Thoracic aorta (tissue), 2 donors: ENCODE measurements around the gene MCM9. TPM values are rescaled to one million over a fixed set of nuclear protein-coding genes. Genes with fewer than 3 reads are reported as not detected.

ENCODE experiments used
- ATAC-seq: fragments of 150-250 bp; one replicate; pipeline ENCODE4 v1.8.0; 2017; ENCODE audit warnings: low read depth; ENCODE audit not compliant: insufficient number of reproducible peaks, low FRiP score
- DNase-seq: peaks from one replicate; pipeline ENCODE4 v3.0.0-alpha.2; 2020; ENCODE audit warnings: low spot score
- H3K27ac ChIP-seq, 2 donors: fragments of 200-600 bp; sonication (generic); 1 replicate in 1 of 2; 2 replicates in 1 of 2; pipeline ENCODE4 v1.5.1; 2016; ENCODE audit warnings: mild to moderate bottlenecking in 2 of 2, moderate library complexity in 2 of 2
- H3K27me3 ChIP-seq: fragments of 200-600 bp; sonication (generic); replicated peaks from 2 replicates; pipeline ENCODE4 v1.6.0; 2016; ENCODE audit warnings: mild to moderate bottlenecking; ENCODE audit not compliant: insufficient read depth
- H3K36me3 ChIP-seq: fragments of 200-600 bp; sonication (generic); one replicate; pipeline ENCODE4 v1.5.1; 2016
- H3K4me1 ChIP-seq, 2 donors: fragments of 200-600 bp; sonication (generic); 1 replicate in 1 of 2; 2 replicates in 1 of 2; pipeline versions ENCODE4 v1.5.1 to v1.6.0; 2016; ENCODE audit warnings: low read depth in 2 of 2, mild to moderate bottlenecking in 1 of 2; ENCODE audit not compliant: control insufficient read depth in 1 of 2
- H3K4me3 ChIP-seq: fragments of 200-600 bp; sonication (generic); 2 replicates; pipeline ENCODE4 v1.5.1; 2016; ENCODE audit warnings: mild to moderate bottlenecking
- H3K9me3 ChIP-seq: fragments of 200-600 bp; sonication (generic); 2 replicates; pipeline ENCODE4 v1.5.1; 2016
- CTCF ChIP-seq: fragments of 200-600 bp; sonication (generic); IDR thresholded peaks from one replicate; pipeline ENCODE4 v1.5.1; 2019; ENCODE audit warnings: antibody characterized with exemption
- total RNA-seq, 2 donors: library from RNA; depleted of rRNA; stranded (reverse); fragments of >200 nt; gene quantifications; one replicate each; pipeline versions ENCODE4 v1.1.0 to v1.2.3, GENCODE V29; 2016

Gene MCM9
- total RNA-seq, 2 donors from 2014 or later: 14.1 to 22.2 TPM

- H3K4me1 ChIP-seq: no peaks in the 10 kb centered on the region
- DNase-seq (no peak), ATAC-seq (no peak)
- H3K4me3 ChIP-seq: no peak overlapping the region
- no peaks in the 10 kb centered on the region for H3K36me3 ChIP-seq
- no peak overlapping the region for H3K27ac ChIP-seq
- TF ChIP-seq CTCF: no peak
- H3K9me3 ChIP-seq: no peaks in the 10 kb centered on the region
- no peaks in the 10 kb centered on the region for H3K27me3 ChIP-seq
Observed at GRCh38 chr6:118965843-118966370, 30.9 kb upstream of the MCM9 start.

GRCh38 chr6:118965371-118965770, 30.4 kb upstream of the MCM9 start:
- no peak for DNase-seq
- ATAC-seq: no peak
- Histone ChIP-seq H3K4me3 (no peak overlapping the region), H3K27me3 (no peaks in the 10 kb centered on the region), H3K4me1 (no peaks in the 10 kb centered on the region), H3K9me3 (no peaks in the 10 kb centered on the region), H3K27ac (no peak overlapping the region), H3K36me3 (no peaks in the 10 kb centered on the region)
- no peak for TF ChIP-seq CTCF

DNA sequence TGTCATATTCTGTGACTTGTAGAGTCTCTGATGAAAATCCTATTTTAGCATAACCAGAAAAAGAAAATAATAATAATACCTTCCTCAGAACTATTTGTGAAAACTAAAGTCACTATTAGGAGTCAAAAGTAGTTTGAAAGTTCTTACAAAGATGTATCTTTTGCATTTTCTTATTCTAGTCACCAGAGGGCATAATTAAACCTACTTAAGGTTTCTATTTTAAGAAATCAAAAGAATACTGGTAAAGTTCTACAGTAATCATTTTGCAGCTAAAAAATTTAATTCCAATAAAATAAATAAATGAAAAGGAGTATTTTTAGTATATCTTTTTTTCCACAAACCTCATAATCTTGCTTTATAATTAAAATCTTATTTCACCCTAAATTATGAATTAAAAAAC, 28.0 kb upstream of the MCM9 start:
- no peak for TF ChIP-seq CTCF
- DNase-seq (no peak), ATAC-seq (no peak)
- H3K4me3 ChIP-seq: no peak overlapping the region
- H3K9me3 ChIP-seq: no peaks in the 10 kb centered on the region
- no peak overlapping the region for H3K27ac ChIP-seq
- H3K4me1 ChIP-seq: no peaks in the 10 kb centered on the region
- no peaks in the 10 kb centered on the region for H3K36me3 ChIP-seq
- H3K27me3 ChIP-seq: no peaks in the 10 kb centered on the region

DNA sequence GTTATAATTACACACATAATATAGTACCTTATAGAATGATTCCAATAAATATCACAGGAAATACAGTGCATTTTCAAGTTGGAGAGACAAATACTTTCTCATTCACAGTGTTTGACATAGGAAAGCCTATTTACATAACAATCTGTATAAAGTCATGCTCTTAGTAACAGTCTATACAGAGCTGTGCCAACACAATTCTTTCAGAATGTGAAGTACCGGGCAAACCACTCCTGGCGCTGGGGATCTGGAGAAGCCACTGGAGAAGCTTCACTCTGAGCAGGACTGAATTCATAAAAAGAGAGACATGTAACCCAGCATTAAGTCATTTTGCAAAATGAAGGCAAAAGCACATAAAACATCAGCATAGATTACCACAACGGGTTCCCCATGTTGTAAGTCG, 24.9 kb upstream of the MCM9 start:
- no peak for DNase-seq
- Histone ChIP-seq H3K27me3 (no peaks in the 10 kb centered on the region), H3K4me1 (no peaks in the 10 kb centered on the region), H3K9me3 (no peaks in the 10 kb centered on the region), H3K27ac (no peak overlapping the region), H3K36me3 (no peaks in the 10 kb centered on the region), H3K4me3 (no peak overlapping the region)
- no peak for TF ChIP-seq CTCF
- ATAC-seq: no peak

- no peak for DNase-seq
- Histone ChIP-seq H3K27ac (no peak overlapping the region), H3K4me3 (no peak overlapping the region), H3K36me3 (no peaks in the 10 kb centered on the region), H3K27me3 (no peaks in the 10 kb centered on the region), H3K4me1 (no peaks in the 10 kb centered on the region), H3K9me3 (peaks cover 6% of the 10 kb centered on the region)
- no peak for ATAC-seq
- TF ChIP-seq CTCF: no peak
Observed at GRCh38 chr6:118953391-118953790, 18.4 kb upstream of the MCM9 start.
